ENCODE data around the gene GRM3. TPM values are rescaled to one million over a fixed set of nuclear protein-coding genes. Genes with fewer than 3 reads are reported as not detected.

GRM3 gene
- total and polyA plus RNA-seq, 2 of the 8 experiments (the other 6 are each of a cell fraction or from before 2014, with no cell fraction given): 3.1 to 4.2 TPM

DNA sequence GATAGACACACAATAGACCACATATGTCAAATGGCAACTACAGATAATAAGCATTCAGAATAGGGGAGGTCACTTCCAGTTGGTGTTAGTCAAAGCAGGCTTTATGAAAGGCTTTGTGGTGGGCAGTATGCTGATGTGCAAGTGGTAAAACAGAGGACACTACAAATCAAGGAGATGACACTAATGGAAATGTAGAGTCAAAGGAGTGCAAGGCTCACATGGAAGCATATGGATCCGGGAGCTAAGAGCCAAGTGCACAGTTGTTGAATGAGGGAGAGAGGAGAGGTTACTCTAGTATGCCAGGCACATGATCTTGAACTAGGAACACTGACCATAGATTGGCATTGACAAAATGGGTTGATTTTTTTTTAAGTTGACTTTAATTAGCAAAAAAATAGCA, 62.7 kb downstream of the GRM3 start:
- Histone ChIP-seq H2BK15ac (ENCODE audit: low read length) (no peak overlapping the region), H3K27me3 (replicated peaks in 1 of 4; ENCODE audit: control insufficient read depth in 3 of 4, extremely low read depth in 1 of 4, insufficient read depth in 3 of 4, low read length in 3 of 4) (no peaks in the 10 kb centered on the region), H4K91ac (replicated peaks; ENCODE audit: insufficient read length, low read length) (no peak overlapping the region), H3K4me2 (ENCODE audit: insufficient read depth in 1 of 2, low read depth in 2 of 2, low read length in 2 of 2) (no peak overlapping the region), H3K9ac (replicated peaks in 1 of 4; ENCODE audit: extremely low read depth in 1 of 4, low read depth in 3 of 4, low read length in 3 of 4) (no peak overlapping the region), H3K79me1 (ENCODE audit: low read depth, low read length) (no peaks in the 10 kb centered on the region), H3K36me3 (ENCODE audit: control insufficient read depth in 2 of 4, insufficient read depth in 4 of 4, low read length in 3 of 4) (no peaks in the 10 kb centered on the region), H3K14ac (ENCODE audit: insufficient read length) (no peak overlapping the region), H2BK120ac (replicated peaks; ENCODE audit: low read depth, low read length) (no peak overlapping the region), H3K4me3 (ENCODE audit: extremely low read depth in 1 of 4, insufficient read depth in 2 of 4, low read depth in 3 of 4, low read length in 4 of 4) (no peak overlapping the region), H4K5ac (ENCODE audit: insufficient read length, low read depth, low read length) (no peak overlapping the region), H3K27ac (ENCODE audit: low read depth, low read length) (no peak overlapping the region), H3K23me2 (ENCODE audit: low read depth, low read length) (no peaks in the 10 kb centered on the region), H2BK12ac (ENCODE audit: low read depth, low read length) (no peak overlapping the region), H3K56ac (replicated peaks; ENCODE audit: insufficient read length, low read depth, low read length) (no peak overlapping the region), H4K8ac (ENCODE audit: extremely low read depth, insufficient read depth, low read length) (no peak overlapping the region), H3K9me3 (ENCODE audit: insufficient read depth in 2 of 2, low read depth in 1 of 2, low read length in 1 of 2) (no peaks in the 10 kb centered on the region), H3K79me2 (ENCODE audit: control insufficient read depth in 1 of 2, insufficient read depth in 2 of 2, low read length in 2 of 2) (no peaks in the 10 kb centered on the region), H3K4ac (replicated peaks; ENCODE audit: insufficient read length, low read depth, low read length) (no peak overlapping the region), H3K18ac (ENCODE audit: extremely low read depth, low read length) (no peak overlapping the region), H2AFZ (ENCODE audit: low read length) (no peak overlapping the region), H2BK20ac (ENCODE audit: low read length) (no peak overlapping the region), H4K20me1 (replicated peaks in 1 of 2; ENCODE audit: control insufficient read depth in 1 of 2, insufficient read depth in 2 of 2, low read length in 2 of 2) (no peaks in the 10 kb centered on the region), H2AK5ac (ENCODE audit: low read depth, low read length) (no peak overlapping the region), H3K23ac (ENCODE audit: insufficient read length) (no peak overlapping the region), H3K4me1 (replicated peaks in 1 of 4; ENCODE audit: control insufficient read depth in 3 of 4, insufficient read depth in 4 of 4, low read length in 3 of 4) (no peaks in the 10 kb centered on the region; a peak in 1 of 7 replicates), H2BK5ac (ENCODE audit: low read depth, low read length) (no peak overlapping the region)
- FAIRE-seq (no peak), DNase-seq (ENCODE audit: low read depth in 1 of 2, low spot score in 2 of 2) (no peak)
- CTCF ChIA-PET (ENCODE audit: partially characterized antibody): no interaction called here
- POLR2A ChIA-PET (ENCODE audit: partially characterized antibody): no interaction called here
- 91% methylated on average over 1 of the region's 1 CpG; no CpG with 5 or more reads in 1 of the 2 experiments for WGBS, 2 experiments (ENCODE audit: extremely low coverage in 1 of 2, insufficient coverage in 1 of 2, insufficient read length in 1 of 2, insufficient replicate concordance in 2 of 2, low coverage in 1 of 2, low lambda C conversion rate in 2 of 2, missing lambda C conversion rate in 1 of 2)
- TF ChIP-seq EP300 (IDR thresholded peaks at IDR 0.05; ENCODE audit: borderline replicate concordance in 1 of 2, low read depth in 2 of 2, low read length in 2 of 2): no peak

All from H1 (cell line).